Spleen (tissue), 7 donors: ENCODE data around the gene ABRACL.

Experiments
- CTCF ChIP-seq, 11 experiments: fragments of 200-600 bp in 7 of 11; fragments of 450-650 bp in 4 of 11; sonication (generic) in 4 of 11; IDR thresholded peaks in 8 of 11; conservative IDR thresholded peaks in 3 of 11; 1 replicate in 7 of 11; 2 replicates in 4 of 11; pipeline versions ENCODE4 v1.4.0 to v1.8.0; 2016 to 2021; ENCODE audit warnings: antibody characterized with exemption in 11 of 11, inconsistent platforms in 4 of 11, mild to moderate bottlenecking in 1 of 11
- POLR2A ChIP-seq, 3 donors: fragments of 450-650 bp; IDR thresholded peaks; one replicate each; pipeline ENCODE4 v1.5.1; 2017; ENCODE audit warnings: antibody characterized with exemption in 3 of 3, mild to moderate bottlenecking in 1 of 3
- donor health status: DM: no; HTN: no; CAD: no; lungs with moderate emphysema.
- donor health status: DM: no; HTN: no; CAD: no.
- donor health status: DM: no; HTN: no; CAD: no.

GRCh38 chr6:139030228-139030963 is 1.9 kb downstream of the ABRACL start:
- no peak for TF ChIP-seq CTCF (IDR thresholded peaks at IDR 0.05 in 8 of 11, conservative IDR thresholded peaks at IDR 0.05 in 3 of 11)
- TF ChIP-seq POLR2A (IDR thresholded peaks at IDR 0.05), result peak in 1 of 3 donors; percentile 40
